H1 (cell line): ENCODE measurements around the gene ZBTB7B. TPM values are rescaled to one million over a fixed set of nuclear protein-coding genes. Genes with fewer than 3 reads are reported as not detected.

ENCODE experiments used
- CTCF ChIA-PET: fragments of 300-600 bp; sonication (Branson Sonifier 250); formaldehyde crosslinking; loops from one replicate; lab custom pipeline; 2021; ENCODE audit not compliant: partially characterized antibody; lab: Charles Lee
- POLR2A ChIA-PET: fragments of 300-600 bp; sonication (Branson Sonifier 250); formaldehyde crosslinking; loops from one replicate; lab custom pipeline; 2021; ENCODE audit warnings: inconsistent platforms; ENCODE audit not compliant: partially characterized antibody; lab: Charles Lee
- DNase-seq, 2 experiments: peaks; one replicate each; pipeline versions ENCODE4 v3.0.0 to v3.0.0-alpha.2; 2010 to 2022; ENCODE audit warnings: low spot score in 2 of 2, low read depth in 1 of 2, mixed read lengths in 1 of 2
- FAIRE-seq: peaks from 2 replicates; lab custom pipeline; 2011; peaks lifted over from hg19 to GRCh38; lab: Jason Lieb, UNC
- H2AFZ ChIP-seq: 2 replicates; pipeline ENCODE4 v1.8.1; 2012; ENCODE audit warnings: low read length, inconsistent platforms
- H2AK5ac ChIP-seq: 2 replicates; pipeline ENCODE4 v1.6.1; 2013; ENCODE audit warnings: low read depth, low read length
- H2BK120ac ChIP-seq: replicated peaks from 2 replicates; pipeline ENCODE3; 2013; ENCODE audit warnings: low read depth, low read length, inconsistent platforms
- H2BK12ac ChIP-seq: 2 replicates; pipeline ENCODE4 v1.6.1; 2013; ENCODE audit warnings: low read depth, low read length
- H2BK15ac ChIP-seq: 2 replicates; pipeline ENCODE4 v1.6.1; 2013; ENCODE audit warnings: low read length
- H2BK20ac ChIP-seq: 2 replicates; pipeline ENCODE4 v1.6.1; 2013; ENCODE audit warnings: low read length
- H2BK5ac ChIP-seq: 2 replicates; pipeline ENCODE4 v1.6.1; 2013; ENCODE audit warnings: low read depth, low read length
- H3K14ac ChIP-seq: 2 replicates; pipeline ENCODE4 v1.6.1; 2013; ENCODE audit warnings: inconsistent platforms; ENCODE audit not compliant: insufficient read length
- H3K18ac ChIP-seq: 2 replicates; pipeline ENCODE4 v1.6.1; 2013; ENCODE audit warnings: low read length; ENCODE audit errors: extremely low read depth
- H3K23ac ChIP-seq: 2 replicates; pipeline ENCODE4 v1.6.1; 2013; ENCODE audit warnings: inconsistent platforms; ENCODE audit not compliant: insufficient read length
- H3K23me2 ChIP-seq: 2 replicates; pipeline ENCODE4 v1.6.1; 2013; ENCODE audit warnings: low read depth, low read length
- H3K27ac ChIP-seq: 2 replicates; pipeline ENCODE4 v1.6.1; 2011; ENCODE audit warnings: low read depth, low read length, inconsistent platforms
- H3K27me3 ChIP-seq, 4 experiments: replicated peaks in 1 of 4; 1 replicate in 1 of 4; 2 replicates in 3 of 4; pipeline versions ENCODE4 v1.6.1 to v1.8.1; 2011 to 2013; ENCODE audit warnings: low read length in 3 of 4, mild to moderate bottlenecking in 3 of 4, inconsistent platforms in 2 of 4, mixed read lengths in 2 of 4, moderate library complexity in 1 of 4; ENCODE audit not compliant: control insufficient read depth in 3 of 4, insufficient read depth in 3 of 4; ENCODE audit errors: extremely low read depth in 1 of 4
- H3K36me3 ChIP-seq, 4 experiments: 2 replicates each; pipeline versions ENCODE4 v1.6.1 to v1.8.1; 2011 to 2013; ENCODE audit warnings: mild to moderate bottlenecking in 4 of 4, low read length in 3 of 4, moderate library complexity in 2 of 4, control low read depth in 1 of 4, inconsistent platforms in 1 of 4; ENCODE audit not compliant: insufficient read depth in 4 of 4, control insufficient read depth in 2 of 4
- H3K4ac ChIP-seq: replicated peaks from 2 replicates; pipeline ENCODE3; 2013; ENCODE audit warnings: low read length, low read depth, mixed read lengths, inconsistent platforms; ENCODE audit not compliant: insufficient read length
- H3K4me1 ChIP-seq, 4 experiments: replicated peaks in 1 of 4; 1 replicate in 1 of 4; 2 replicates in 3 of 4; pipeline versions ENCODE4 v1.6.1 to v1.8.1; 2011 to 2013; ENCODE audit warnings: low read length in 3 of 4, inconsistent platforms in 2 of 4, mixed read lengths in 1 of 4; ENCODE audit not compliant: insufficient read depth in 4 of 4, control insufficient read depth in 3 of 4
- H3K4me2 ChIP-seq, 2 experiments: 2 replicates each; pipeline versions ENCODE4 v1.6.1 to v1.8.1; 2011 to 2013; ENCODE audit warnings: low read depth in 2 of 2, low read length in 2 of 2, control low read depth in 1 of 2, inconsistent platforms in 1 of 2, mild to moderate bottlenecking in 1 of 2; ENCODE audit not compliant: insufficient read depth in 1 of 2
- H3K4me3 ChIP-seq, 4 experiments: fragments of 200-600, 300-600 bp in 1 of 4; sonication (generic), shearing (Covaris generic), sonication (Bioruptor Twin) in 1 of 4; 2 replicates each; pipeline versions ENCODE4 v1.5.1 to v1.8.1; 2011 to 2016; ENCODE audit warnings: low read length in 4 of 4, low read depth in 3 of 4, control low read depth in 2 of 4, inconsistent platforms in 2 of 4, mild to moderate bottlenecking in 2 of 4, mixed read lengths in 1 of 4, moderate library complexity in 1 of 4; ENCODE audit not compliant: insufficient read depth in 2 of 4; ENCODE audit errors: extremely low read depth in 1 of 4
- H3K56ac ChIP-seq: replicated peaks from 2 replicates; pipeline ENCODE3; 2013; ENCODE audit warnings: low read depth, mild to moderate bottlenecking, mixed read lengths, low read length, inconsistent platforms; ENCODE audit not compliant: insufficient read length
- H3K79me1 ChIP-seq: 2 replicates; pipeline ENCODE4 v1.6.1; 2013; ENCODE audit warnings: low read depth, low read length, control low read depth
- H3K79me2 ChIP-seq, 2 experiments: 2 replicates each; pipeline versions ENCODE4 v1.6.1 to v1.8.1; 2012 to 2013; ENCODE audit warnings: low read length in 2 of 2, mild to moderate bottlenecking in 2 of 2, inconsistent platforms in 1 of 2; ENCODE audit not compliant: insufficient read depth in 2 of 2, control insufficient read depth in 1 of 2
- H3K9ac ChIP-seq, 4 experiments: replicated peaks in 1 of 4; 1 replicate in 1 of 4; 2 replicates in 3 of 4; pipeline versions ENCODE4 v1.6.1 to v1.8.1; 2011 to 2013; ENCODE audit warnings: low read depth in 3 of 4, low read length in 3 of 4, control low read depth in 2 of 4, mild to moderate bottlenecking in 2 of 4, moderate library complexity in 2 of 4, inconsistent platforms in 1 of 4; ENCODE audit errors: extremely low read depth in 1 of 4
- H3K9me3 ChIP-seq, 2 experiments: 2 replicates each; pipeline versions ENCODE4 v1.6.1 to v1.8.1; 2012 to 2013; ENCODE audit warnings: mild to moderate bottlenecking in 2 of 2, moderate library complexity in 2 of 2, control low read depth in 1 of 2, inconsistent platforms in 1 of 2, low read depth in 1 of 2, low read length in 1 of 2, mixed read lengths in 1 of 2; ENCODE audit not compliant: insufficient read depth in 2 of 2
- H4K20me1 ChIP-seq, 2 experiments: replicated peaks in 1 of 2; 2 replicates each; pipeline versions ENCODE3 to v1.8.1; 2011 to 2013; ENCODE audit warnings: inconsistent platforms in 2 of 2, low read length in 2 of 2, mild to moderate bottlenecking in 1 of 2; ENCODE audit not compliant: insufficient read depth in 2 of 2, control insufficient read depth in 1 of 2
- H4K5ac ChIP-seq: 2 replicates; pipeline ENCODE4 v1.6.1; 2013; ENCODE audit warnings: low read length, low read depth, mixed read lengths, inconsistent platforms; ENCODE audit not compliant: insufficient read length
- H4K8ac ChIP-seq: 2 replicates; pipeline ENCODE4 v1.8.0; 2013; ENCODE audit warnings: mild to moderate bottlenecking, moderate library complexity, low read length, inconsistent platforms; ENCODE audit not compliant: insufficient read depth; ENCODE audit errors: extremely low read depth
- H4K91ac ChIP-seq: replicated peaks from 2 replicates; pipeline ENCODE3; 2013; ENCODE audit warnings: low read length, mixed read lengths, inconsistent platforms; ENCODE audit not compliant: insufficient read length
- CBX8 ChIP-seq: fragments of 300-800, 300-1000 bp; sonication (generic); IDR thresholded peaks from 2 replicates; pipeline ENCODE4 v1.7.1; 2016; ENCODE audit warnings: low read depth, low read length, borderline replicate concordance
- WGBS, 2 experiments: shearing (Covaris generic) in 1 of 2; methylation state at CpG; one replicate each; pipeline versions ENCODE4 v1.1.6 to v1.1.7; 2013 to 2015; ENCODE audit warnings: low lambda C conversion rate in 2 of 2, mixed read lengths in 2 of 2, inconsistent platforms in 1 of 2, low coverage in 1 of 2, missing lambda C conversion rate in 1 of 2; ENCODE audit not compliant: insufficient replicate concordance in 2 of 2, insufficient coverage in 1 of 2, insufficient read length in 1 of 2; ENCODE audit errors: extremely low coverage in 1 of 2, missing lambda C conversion rate in 1 of 2; 5-methylcytosine and 5-hydroxymethylcytosine counted together
- polyA plus RNA-seq, 7 experiments: library from polyadenylated mRNA; depleted of rRNA in 3 of 7; stranded (reverse) in 5 of 7; unstranded in 2 of 7; fragments of >200 nt in 5 of 7; fragments of 200-250 nt in 2 of 7; gene quantifications; 1 replicate in 5 of 7; 2 replicates in 1 of 7; 4 replicates in 1 of 7; pipeline versions ENCODE4 v1.2.1 to v1.2.3, GENCODE V29; 2011 to 2013; ENCODE audit warnings: missing spikeins in 2 of 7, mixed read lengths in 2 of 7
- total RNA-seq: library from RNA; stranded (reverse); fragmentation: NEBNext Ultra II Directional; extraction: Animal tissue kit (Norgen Biotek cat#: 25700); gene quantifications from 2 replicates; pipeline ENCODE4 v1.2.1, GENCODE V29; 2021
- TF ChIP-seq, protein P1 (sequence below): IDR thresholded peaks from 2 replicates; pipeline ENCODE4 v1.6.1; 2012; ENCODE audit warnings: inconsistent platforms

ZBTB7B gene
- total and polyA plus RNA-seq, 2 of the 8 experiments (the other 6 are each of a cell fraction or from before 2014, with no cell fraction given), result 24.5 to 36.9 TPM

- no peak overlapping the region for H3K14ac ChIP-seq
- H4K5ac ChIP-seq, result no peak overlapping the region
- H3K4ac ChIP-seq, result no peak overlapping the region
- WGBS, 2 experiments, result 77% methylated on average over 12 of the region's 12 CpGs; no CpG with 5 or more reads in 1 of the 2 experiments
- H3K79me1 ChIP-seq, result no peaks in the 10 kb centered on the region; the same call in 1 of the 2 replicates
- TF ChIP-seq, protein P1, sequence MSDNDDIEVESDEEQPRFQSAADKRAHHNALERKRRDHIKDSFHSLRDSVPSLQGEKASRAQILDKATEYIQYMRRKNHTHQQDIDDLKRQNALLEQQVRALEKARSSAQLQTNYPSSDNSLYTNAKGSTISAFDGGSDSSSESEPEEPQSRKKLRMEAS, result 0 out of 2 replicates have a peak, but pooled peaks have one; percentile 36
- TF ChIP-seq CBX8, result no peak
- ChIA-PET POLR2A (interaction anchor here (0.8 to 3.1 kb wide), 9 partner anchors 13 to 150 kb away, joined by 3 to 11 read pairs (median 5); partner anchors contain the start of genes LENEP and PBXIP1), CTCF (interaction anchor here (0.5 to 32.4 kb wide), 13 partner anchors 12 to 1117 kb away, joined by 3 to 907 read pairs (median 4); partner anchors contain the start of genes ADAM15, DCST1, DCST2 and EFNA3)
- no peak overlapping the region for H2BK120ac ChIP-seq
- no peak for DNase-seq
- H2BK15ac ChIP-seq, result 0 out of 2 replicates have a peak overlapping the region, but pooled peaks have one; percentile 16
- H4K8ac ChIP-seq, result no peak overlapping the region
- no peak overlapping the region for H3K27ac ChIP-seq
- H3K9me3 ChIP-seq, result no peaks in the 10 kb centered on the region
- no peak overlapping the region for H3K4me2 ChIP-seq
- no peak overlapping the region for H4K91ac ChIP-seq
- no peak overlapping the region for H2BK12ac ChIP-seq
- H3K4me3 ChIP-seq, result no peak overlapping the region
- no peaks in the 10 kb centered on the region for H4K20me1 ChIP-seq
- H2BK20ac ChIP-seq, result no peak overlapping the region
- H3K18ac ChIP-seq, result no peak overlapping the region
- no peaks in the 10 kb centered on the region; a peak in 2 of 7 replicates for H3K27me3 ChIP-seq
- no peaks in the 10 kb centered on the region for H3K79me2 ChIP-seq
- FAIRE-seq, result no peak
- no peaks in the 10 kb centered on the region for H3K36me3 ChIP-seq
- no peak overlapping the region for H3K23ac ChIP-seq
- H3K23me2 ChIP-seq, result no peaks in the 10 kb centered on the region; the same call in 1 of the 2 replicates
- no peak overlapping the region for H2AFZ ChIP-seq
- H3K9ac ChIP-seq, result no peak overlapping the region
- peaks cover 0 to 11% (median 3%) of the 10 kb centered on the region in 4 experiments; a peak in 4 of 7 replicates for H3K4me1 ChIP-seq
- no peak overlapping the region for H3K56ac ChIP-seq
- no peak overlapping the region for H2AK5ac ChIP-seq
- no peak overlapping the region for H2BK5ac ChIP-seq
Measured at GRCh38 chr1:155043301-155043702, 40.7 kb downstream of the ZBTB7B start.
